HCT116 (cell line): ENCODE data around the gene ASNSD1. TPM values are rescaled to one million over a fixed set of nuclear protein-coding genes. Genes with fewer than 3 reads are reported as not detected.

ENCODE experiments used
- ATAC-seq: fragments of 200-7000 bp; cut with Tn5 transposase; 2 replicates; pipeline ENCODE4 v1.9.1; 2020; ENCODE audit warnings: mild to moderate bottlenecking, moderate library complexity
- BruUV-seq: library from RNA; stranded (reverse); fragments of 400-500 nt; replicated peaks from 2 replicates; lab custom pipeline; 2021; lab: Mats Ljungman, UMichigan
- CTCF ChIA-PET: fragments of 300-600 bp; sonication (Branson Sonifier 250); formaldehyde crosslinking; loops from one replicate; lab custom pipeline; 2021; ENCODE audit warnings: antibody characterized with exemption; lab: Charles Lee
- POLR2A ChIA-PET: fragments of 300-600, 350-600 bp; sonication (Branson Sonifier 250); formaldehyde crosslinking; loops from one replicate; lab custom pipeline; 2021; ENCODE audit warnings: antibody characterized with exemption; lab: Charles Lee
- RAD21 ChIA-PET, 2 experiments: fragments of 300-600 bp; sonication (Branson Sonifier 250); formaldehyde crosslinking; loops; one replicate each; lab custom pipeline; 2023; ENCODE audit warnings: low total read pairs in 2 of 2; ENCODE audit not compliant: uncharacterized antibody in 2 of 2, unreplicated experiment in 2 of 2, low non-redundant PET in 1 of 2; lab: Charles Lee
- DNase-seq: peaks from one replicate; pipeline ENCODE4 v3.0.0-alpha.2; 2010; ENCODE audit warnings: low read depth, low spot score
- H2AFZ ChIP-seq: fragments of 200-600 bp; shearing (Covaris generic), sonication (generic); 2 replicates; pipeline ENCODE4 v1.6.1; 2017; ENCODE audit warnings: low read depth, mixed run types, mixed read lengths, antibody characterized with exemption, low read length; ENCODE audit not compliant: poor library complexity, severe bottlenecking
- H3K27ac ChIP-seq: 2 replicates; pipeline ENCODE4 v1.5.1; 2012; ENCODE audit warnings: low read depth, low read length
- H3K27me3 ChIP-seq: fragments of 200-600 bp; sonication (generic); 2 replicates; pipeline ENCODE4 v1.6.1; 2016; ENCODE audit warnings: mixed run types, low read length, mixed read lengths; ENCODE audit not compliant: insufficient read depth
- H3K36me3 ChIP-seq, 2 experiments: fragments of 200-500 bp in 1 of 2; fragments of 200-600 bp in 1 of 2; sonication (Bioruptor generic) in 1 of 2; sonication (generic) in 1 of 2; 2 replicates each; pipeline versions ENCODE4 v1.5.1 to v1.6.1; 2014 to 2016; ENCODE audit warnings: low read length in 2 of 2, inconsistent platforms in 1 of 2, mixed read lengths in 1 of 2, mixed run types in 1 of 2; ENCODE audit not compliant: insufficient read depth in 2 of 2, control insufficient read depth in 1 of 2
- H3K4me1 ChIP-seq, 2 experiments: fragments of 200-600 bp in 1 of 2; sonication (generic) in 1 of 2; 2 replicates each; pipeline versions ENCODE4 v1.5.1 to v1.6.1; 2012 to 2017; ENCODE audit warnings: low read length in 2 of 2, inconsistent platforms in 1 of 2, mild to moderate bottlenecking in 1 of 2, mixed read lengths in 1 of 2, mixed run types in 1 of 2, moderate library complexity in 1 of 2; ENCODE audit not compliant: insufficient read depth in 2 of 2, control insufficient read depth in 1 of 2
- H3K4me2 ChIP-seq: fragments of 200-600 bp; sonication (generic); 2 replicates; pipeline ENCODE4 v1.6.1; 2017; ENCODE audit warnings: mixed run types, low read length, mixed read lengths
- H3K4me3 ChIP-seq, 2 experiments: fragments of 200-600 bp in 1 of 2; sonication (generic) in 1 of 2; replicated peaks in 1 of 2; 2 replicates each; pipeline ENCODE4 v1.5.1; 2011 to 2016; ENCODE audit warnings: low read length in 2 of 2, control low read depth in 1 of 2, low read depth in 1 of 2, mild to moderate bottlenecking in 1 of 2, mixed read lengths in 1 of 2, mixed run types in 1 of 2
- H3K79me2 ChIP-seq: fragments of 200-600 bp; sonication (generic); 2 replicates; pipeline ENCODE4 v1.6.1; 2017; ENCODE audit warnings: mild to moderate bottlenecking, mixed run types, low read length, moderate library complexity, mixed read lengths; ENCODE audit not compliant: insufficient read depth
- H3K9ac ChIP-seq: fragments of 200-600 bp; sonication (generic); 2 replicates; pipeline ENCODE4 v1.6.1; 2016; ENCODE audit warnings: low read length, mixed read lengths
- H3K9me2 ChIP-seq: fragments of 200-600 bp; sonication (generic), shearing (Covaris generic); 2 replicates; pipeline ENCODE4 v1.6.1; 2017; ENCODE audit warnings: mixed run types, mild to moderate bottlenecking, moderate library complexity; ENCODE audit not compliant: insufficient read depth
- H3K9me3 ChIP-seq, 2 experiments: fragments of 200-500 bp in 1 of 2; fragments of 200-600 bp in 1 of 2; sonication (Bioruptor generic) in 1 of 2; sonication (generic) in 1 of 2; 2 replicates each; pipeline ENCODE4 v1.6.1; 2014 to 2017; ENCODE audit warnings: low read length in 2 of 2, mixed read lengths in 2 of 2, inconsistent platforms in 1 of 2, low read depth in 1 of 2, mild to moderate bottlenecking in 1 of 2, mixed run types in 1 of 2, moderate library complexity in 1 of 2; ENCODE audit not compliant: control insufficient read depth in 1 of 2, insufficient read depth in 1 of 2
- H4K20me1 ChIP-seq: fragments of 200-600 bp; sonication (generic), shearing (Covaris generic); 2 replicates; pipeline ENCODE4 v1.6.1; 2017; ENCODE audit warnings: mixed run types, mild to moderate bottlenecking, moderate library complexity; ENCODE audit not compliant: insufficient read depth
- CBX3 ChIP-seq: IDR thresholded peaks from 2 replicates; pipeline ENCODE4 v1.6.1; 2012; ENCODE audit warnings: low read depth
- CEBPB ChIP-seq: IDR thresholded peaks from 2 replicates; pipeline ENCODE4 v1.6.1; 2012; ENCODE audit warnings: low read depth
- EGR1 ChIP-seq: IDR thresholded peaks from 2 replicates; pipeline ENCODE4 v1.6.1; 2012; ENCODE audit warnings: low read depth
- ELF1 ChIP-seq: IDR thresholded peaks from 2 replicates; pipeline ENCODE4 v1.6.1; 2012; ENCODE audit warnings: low read depth, borderline replicate concordance
- EZH2 ChIP-seq: fragments of 200-600 bp; sonication (generic); IDR thresholded peaks from 2 replicates; pipeline ENCODE4 v1.6.1; 2017; ENCODE audit warnings: antibody characterized with exemption, mixed run types
- EZH2phosphoT487 ChIP-seq: fragments of 200-600 bp; IDR thresholded peaks from 2 replicates; pipeline ENCODE4 v1.6.1; 2018; ENCODE audit warnings: antibody characterized with exemption, borderline replicate concordance
- FOSL1 ChIP-seq: IDR thresholded peaks from 2 replicates; pipeline ENCODE4 v1.6.1; 2012; ENCODE audit warnings: low read depth
- JUND ChIP-seq: IDR thresholded peaks from 2 replicates; pipeline ENCODE4 v1.6.1; 2012
- POLR2A ChIP-seq: IDR thresholded peaks from 2 replicates; pipeline ENCODE4 v1.7.0; 2011; ENCODE audit warnings: borderline replicate concordance; ENCODE audit not compliant: insufficient read depth, insufficient read length; ENCODE audit errors: extremely low read depth
- POLR2AphosphoS5 ChIP-seq: IDR thresholded peaks from 2 replicates; pipeline ENCODE4 v1.6.1; 2011; ENCODE audit warnings: mild to moderate bottlenecking, low read depth, low read length, moderate library complexity
- SIN3A ChIP-seq: IDR thresholded peaks from 2 replicates; pipeline ENCODE4 v1.6.1; 2012; ENCODE audit warnings: low read depth
- SP1 ChIP-seq: IDR thresholded peaks from 2 replicates; pipeline ENCODE4 v1.6.1; 2012; ENCODE audit warnings: low read depth
- SRF ChIP-seq: IDR thresholded peaks from 2 replicates; pipeline ENCODE4 v1.6.1; 2012; ENCODE audit warnings: low read depth
- TCF7L2 ChIP-seq: IDR thresholded peaks from 2 replicates; pipeline ENCODE4 v1.7.0; 2011; ENCODE audit warnings: borderline replicate concordance, inconsistent platforms; ENCODE audit not compliant: insufficient read depth, insufficient read length; ENCODE audit errors: extremely low read depth
- YY1 ChIP-seq: IDR thresholded peaks from 2 replicates; pipeline ENCODE4 v1.6.1; 2011; ENCODE audit warnings: low read length, low read depth, moderate library complexity, mild to moderate bottlenecking; ENCODE audit not compliant: insufficient replicate concordance; ENCODE audit errors: extremely low read depth
- ZFX ChIP-seq: fragments of 450-650 bp; IDR thresholded peaks from 2 replicates; pipeline ENCODE4 v1.6.1; 2017
- ZNF274 ChIP-seq: fragments of 200-500 bp; sonication (Bioruptor generic); IDR thresholded peaks from 2 replicates; pipeline ENCODE4 v1.6.1; 2014; ENCODE audit warnings: mild to moderate bottlenecking, low read depth, low read length, inconsistent platforms
- intact Hi-C: fragments of 100-400 bp; cut with micrococcal nuclease; formaldehyde crosslinking; loops from 2 replicates; pipeline ENCODE4 v1.10.0; 2022
- total RNA-seq: library from RNA; stranded (reverse); gene quantifications from one replicate; pipeline ENCODE4 v1.2.1, GENCODE V29; 2021; ENCODE audit not compliant: unreplicated experiment
- TF ChIP-seq, protein P1 (sequence below): IDR thresholded peaks from 2 replicates; pipeline ENCODE4 v1.6.1; 2011; ENCODE audit warnings: mild to moderate bottlenecking, low read length, moderate library complexity; ENCODE audit not compliant: insufficient replicate concordance; ENCODE audit errors: extremely low read depth
- TF ChIP-seq, protein P2 (sequence below): IDR thresholded peaks from 2 replicates; pipeline ENCODE4 v1.6.1; 2012
- TF ChIP-seq, protein P3 (sequence below): IDR thresholded peaks from 2 replicates; pipeline ENCODE4 v1.6.1; 2012; ENCODE audit warnings: low read depth

ASNSD1 gene
- total RNA-seq, 1 experiment from 2014 or later, result 33.6 TPM

DNA sequence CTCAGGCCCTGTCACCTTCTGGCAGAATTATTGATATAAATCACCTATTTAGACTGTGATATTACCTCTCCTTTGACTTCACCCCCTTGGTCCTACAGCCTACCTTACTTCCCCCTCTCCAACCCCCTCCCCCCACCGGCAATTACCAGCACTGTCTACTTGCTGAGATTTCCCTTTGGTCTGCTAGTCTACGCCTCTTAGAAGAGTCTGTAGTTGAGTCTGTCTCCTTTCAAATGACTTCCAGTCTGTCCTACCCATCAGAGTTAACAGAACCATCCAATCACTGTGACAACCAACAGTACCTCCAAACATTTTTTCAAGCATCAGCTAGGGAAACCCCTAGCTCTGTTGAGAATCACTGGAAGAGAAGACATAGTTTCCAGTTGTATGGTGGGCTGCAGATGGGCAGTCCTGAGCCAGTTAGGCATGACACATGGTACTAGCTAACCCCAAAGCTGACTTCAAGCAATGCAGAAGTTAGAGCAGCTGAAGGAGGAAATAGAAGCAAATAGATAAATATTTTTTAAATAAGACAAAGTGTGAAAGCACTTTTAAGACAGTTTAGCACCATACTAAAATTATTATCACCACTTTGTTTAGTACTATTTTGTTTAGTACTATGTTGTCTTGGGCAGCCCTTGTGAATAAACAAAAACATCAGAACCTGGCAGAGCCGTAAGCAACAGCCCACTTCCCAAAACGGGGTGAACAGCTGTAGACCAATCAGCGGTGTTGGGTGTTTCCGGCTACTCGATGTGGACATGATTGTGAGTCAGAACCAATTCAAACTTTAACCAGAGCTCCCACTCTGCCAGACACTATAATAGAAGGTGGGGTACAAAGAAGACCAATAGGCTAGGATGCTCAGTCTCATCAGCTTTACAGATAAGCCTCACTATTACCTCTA is 2.7 kb upstream of the ASNSD1 start:
- RAD21 ChIA-PET, result no interaction called here
- no peaks in the 10 kb centered on the region for H3K9me3 ChIP-seq
- no peak overlapping the region for H2AFZ ChIP-seq
- no peaks in the 10 kb centered on the region for H3K27me3 ChIP-seq
- TF ChIP-seq, protein P1, sequence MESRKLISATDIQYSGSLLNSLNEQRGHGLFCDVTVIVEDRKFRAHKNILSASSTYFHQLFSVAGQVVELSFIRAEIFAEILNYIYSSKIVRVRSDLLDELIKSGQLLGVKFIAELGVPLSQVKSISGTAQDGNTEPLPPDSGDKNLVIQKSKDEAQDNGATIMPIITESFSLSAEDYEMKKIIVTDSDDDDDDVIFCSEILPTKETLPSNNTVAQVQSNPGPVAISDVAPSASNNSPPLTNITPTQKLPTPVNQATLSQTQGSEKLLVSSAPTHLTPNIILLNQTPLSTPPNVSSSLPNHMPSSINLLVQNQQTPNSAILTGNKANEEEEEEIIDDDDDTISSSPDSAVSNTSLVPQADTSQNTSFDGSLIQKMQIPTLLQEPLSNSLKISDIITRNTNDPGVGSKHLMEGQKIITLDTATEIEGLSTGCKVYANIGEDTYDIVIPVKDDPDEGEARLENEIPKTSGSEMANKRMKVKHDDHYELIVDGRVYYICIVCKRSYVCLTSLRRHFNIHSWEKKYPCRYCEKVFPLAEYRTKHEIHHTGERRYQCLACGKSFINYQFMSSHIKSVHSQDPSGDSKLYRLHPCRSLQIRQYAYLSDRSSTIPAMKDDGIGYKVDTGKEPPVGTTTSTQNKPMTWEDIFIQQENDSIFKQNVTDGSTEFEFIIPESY, result no peak
- TF ChIP-seq SIN3A, result no peak
- TF ChIP-seq TCF7L2, result no peak
- TF ChIP-seq ZNF274, result no peak
- no peak for TF ChIP-seq POLR2A
- no peak for TF ChIP-seq EGR1
- TF ChIP-seq, protein P2, sequence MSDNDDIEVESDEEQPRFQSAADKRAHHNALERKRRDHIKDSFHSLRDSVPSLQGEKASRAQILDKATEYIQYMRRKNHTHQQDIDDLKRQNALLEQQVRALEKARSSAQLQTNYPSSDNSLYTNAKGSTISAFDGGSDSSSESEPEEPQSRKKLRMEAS, result no peak
- no peak for TF ChIP-seq CEBPB
- TF ChIP-seq YY1, result no peak
- TF ChIP-seq SRF, result no peak
- no peak for TF ChIP-seq EZH2phosphoT487
- no peak for TF ChIP-seq ZFX
- no peak for TF ChIP-seq POLR2AphosphoS5
- TF ChIP-seq SP1, result no peak
- no peak for TF ChIP-seq EZH2
- TF ChIP-seq, protein P3, sequence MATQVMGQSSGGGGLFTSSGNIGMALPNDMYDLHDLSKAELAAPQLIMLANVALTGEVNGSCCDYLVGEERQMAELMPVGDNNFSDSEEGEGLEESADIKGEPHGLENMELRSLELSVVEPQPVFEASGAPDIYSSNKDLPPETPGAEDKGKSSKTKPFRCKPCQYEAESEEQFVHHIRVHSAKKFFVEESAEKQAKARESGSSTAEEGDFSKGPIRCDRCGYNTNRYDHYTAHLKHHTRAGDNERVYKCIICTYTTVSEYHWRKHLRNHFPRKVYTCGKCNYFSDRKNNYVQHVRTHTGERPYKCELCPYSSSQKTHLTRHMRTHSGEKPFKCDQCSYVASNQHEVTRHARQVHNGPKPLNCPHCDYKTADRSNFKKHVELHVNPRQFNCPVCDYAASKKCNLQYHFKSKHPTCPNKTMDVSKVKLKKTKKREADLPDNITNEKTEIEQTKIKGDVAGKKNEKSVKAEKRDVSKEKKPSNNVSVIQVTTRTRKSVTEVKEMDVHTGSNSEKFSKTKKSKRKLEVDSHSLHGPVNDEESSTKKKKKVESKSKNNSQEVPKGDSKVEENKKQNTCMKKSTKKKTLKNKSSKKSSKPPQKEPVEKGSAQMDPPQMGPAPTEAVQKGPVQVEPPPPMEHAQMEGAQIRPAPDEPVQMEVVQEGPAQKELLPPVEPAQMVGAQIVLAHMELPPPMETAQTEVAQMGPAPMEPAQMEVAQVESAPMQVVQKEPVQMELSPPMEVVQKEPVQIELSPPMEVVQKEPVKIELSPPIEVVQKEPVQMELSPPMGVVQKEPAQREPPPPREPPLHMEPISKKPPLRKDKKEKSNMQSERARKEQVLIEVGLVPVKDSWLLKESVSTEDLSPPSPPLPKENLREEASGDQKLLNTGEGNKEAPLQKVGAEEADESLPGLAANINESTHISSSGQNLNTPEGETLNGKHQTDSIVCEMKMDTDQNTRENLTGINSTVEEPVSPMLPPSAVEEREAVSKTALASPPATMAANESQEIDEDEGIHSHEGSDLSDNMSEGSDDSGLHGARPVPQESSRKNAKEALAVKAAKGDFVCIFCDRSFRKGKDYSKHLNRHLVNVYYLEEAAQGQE, result no peak
- no peak for TF ChIP-seq FOSL1
- no peak for TF ChIP-seq ELF1
- no peak for TF ChIP-seq JUND
- no peak for TF ChIP-seq CBX3
- BruUV-seq, result no TSS peak
- 0 out of 4 replicates have a peak, but pooled peaks cover 0 to under 1% of the 10 kb centered on the region in 2 experiments for H3K36me3 ChIP-seq
- H3K4me2 ChIP-seq, result no peak overlapping the region
- DNase-seq (no peak), ATAC-seq (no peak)
- H3K27ac ChIP-seq, result no peak overlapping the region
- no peak overlapping the region for H3K4me3 ChIP-seq
- H3K9ac ChIP-seq, result no peak overlapping the region
- H3K4me1 ChIP-seq, result peaks cover 0 to 11% of the 10 kb centered on the region in 2 experiments; a peak in 2 of 4 replicates
- POLR2A ChIA-PET, result no interaction called here
- no peaks in the 10 kb centered on the region for H3K9me2 ChIP-seq
- peaks cover 21% of the 10 kb centered on the region for H3K79me2 ChIP-seq
- H4K20me1 ChIP-seq, result no peaks in the 10 kb centered on the region
- CTCF ChIA-PET, result interaction anchor here (1.2 kb wide), 1 partner anchor 40 kb away, joined by 4 read pairs; no protein-coding TSS in a partner anchor
- intact Hi-C loops, result no loop called here
